ENCODE results near the gene PFKFB4. TPM values are rescaled to one million over a fixed set of nuclear protein-coding genes. Genes with fewer than 3 reads are reported as not detected.

Gene PFKFB4
- total and polyA plus RNA-seq, 2 experiments from 2014 or later = 9.5 to 14.1 TPM

DNA sequence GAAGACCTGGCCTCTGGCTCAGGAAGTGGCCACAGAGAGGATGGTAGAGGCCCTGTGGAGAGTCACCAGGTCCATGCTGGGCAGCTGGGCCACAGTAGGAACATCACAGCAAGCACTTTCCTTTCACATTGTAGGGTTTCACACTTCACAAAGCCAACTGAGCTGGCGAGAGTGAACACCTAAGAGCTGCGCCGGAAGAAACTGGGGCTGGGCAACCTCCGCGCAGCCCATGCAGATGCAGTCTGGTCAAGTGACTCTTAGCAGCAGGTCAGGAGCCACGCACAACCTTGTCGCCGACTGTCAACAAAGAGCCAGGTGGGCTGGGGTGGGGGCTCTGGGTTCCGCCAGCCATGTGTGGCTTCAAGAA, 37.3 kb downstream of the PFKFB4 start:
- H4K20me1 ChIP-seq (ENCODE audit: insufficient read depth, poor library complexity, severe bottlenecking) = no peaks in the 10 kb centered on the region
- H3K4me3 ChIP-seq = no peak overlapping the region
- no peak for TF ChIP-seq EZH2phosphoT487 (IDR thresholded peaks at IDR 0.05; ENCODE audit: low read depth, severe bottlenecking, unreplicated experiment)
- TF ChIP-seq EZH2 (IDR thresholded peaks at IDR 0.05; ENCODE audit: borderline replicate concordance) = no peak
- TF ChIP-seq, protein P1, sequence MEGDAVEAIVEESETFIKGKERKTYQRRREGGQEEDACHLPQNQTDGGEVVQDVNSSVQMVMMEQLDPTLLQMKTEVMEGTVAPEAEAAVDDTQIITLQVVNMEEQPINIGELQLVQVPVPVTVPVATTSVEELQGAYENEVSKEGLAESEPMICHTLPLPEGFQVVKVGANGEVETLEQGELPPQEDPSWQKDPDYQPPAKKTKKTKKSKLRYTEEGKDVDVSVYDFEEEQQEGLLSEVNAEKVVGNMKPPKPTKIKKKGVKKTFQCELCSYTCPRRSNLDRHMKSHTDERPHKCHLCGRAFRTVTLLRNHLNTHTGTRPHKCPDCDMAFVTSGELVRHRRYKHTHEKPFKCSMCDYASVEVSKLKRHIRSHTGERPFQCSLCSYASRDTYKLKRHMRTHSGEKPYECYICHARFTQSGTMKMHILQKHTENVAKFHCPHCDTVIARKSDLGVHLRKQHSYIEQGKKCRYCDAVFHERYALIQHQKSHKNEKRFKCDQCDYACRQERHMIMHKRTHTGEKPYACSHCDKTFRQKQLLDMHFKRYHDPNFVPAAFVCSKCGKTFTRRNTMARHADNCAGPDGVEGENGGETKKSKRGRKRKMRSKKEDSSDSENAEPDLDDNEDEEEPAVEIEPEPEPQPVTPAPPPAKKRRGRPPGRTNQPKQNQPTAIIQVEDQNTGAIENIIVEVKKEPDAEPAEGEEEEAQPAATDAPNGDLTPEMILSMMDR (IDR thresholded peaks at IDR 0.05; ENCODE audit: poor library complexity) = no peak
- no peaks in the 10 kb centered on the region for H3K27me3 ChIP-seq
- no peaks in the 10 kb centered on the region for H3K9me2 ChIP-seq (replicated peaks; ENCODE audit: insufficient read depth)
- no peaks in the 10 kb centered on the region for H3K9me3 ChIP-seq (ENCODE audit: low read depth)
- H3K27ac ChIP-seq = no peak overlapping the region
- no peaks in the 10 kb centered on the region for H3K79me2 ChIP-seq
- H3K36me3 ChIP-seq (replicated peaks; ENCODE audit: insufficient read depth, low read depth) = no peaks in the 10 kb centered on the region
- no peak overlapping the region for H3K4me2 ChIP-seq
- no peak for DNase-seq (ENCODE audit: low spot score)
- 96% methylated on average over 9 of the region's 9 CpGs for WGBS (ENCODE audit: low lambda C conversion rate, missing lambda C conversion rate)
- no peaks in the 10 kb centered on the region for H3K4me1 ChIP-seq (ENCODE audit: insufficient read depth)
- no peak overlapping the region for H2AFZ ChIP-seq

DNA sequence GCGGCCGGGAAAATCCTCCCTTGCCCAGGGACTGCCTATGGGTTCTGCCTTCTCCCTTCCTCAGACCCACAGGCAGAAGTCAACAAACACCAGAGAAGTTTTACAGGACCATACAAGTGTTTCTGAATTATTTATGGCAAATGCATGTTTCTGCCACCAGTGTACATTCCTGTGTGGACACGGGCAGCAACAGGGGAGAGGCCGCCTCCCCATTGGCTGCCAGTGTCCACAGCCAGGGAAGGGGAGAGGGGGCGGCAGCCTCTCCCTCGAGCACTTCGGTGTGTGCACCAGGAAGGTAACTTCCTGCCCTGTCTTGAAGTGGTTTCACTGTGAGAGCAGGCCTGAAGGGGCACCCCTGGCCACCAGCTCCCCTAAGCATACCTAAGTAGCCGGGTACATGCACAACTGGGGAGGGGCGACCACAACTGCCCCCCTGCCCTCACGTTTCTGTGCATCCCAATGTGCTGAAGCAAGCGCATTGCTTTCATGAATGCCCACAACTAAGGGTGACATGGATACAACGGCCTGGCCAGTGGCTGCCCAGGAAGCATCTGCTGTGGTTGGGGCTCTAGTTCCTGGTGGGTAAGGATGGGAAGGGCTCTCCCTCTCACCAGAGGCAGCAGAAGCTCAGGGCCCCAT, 37.8 kb downstream of the PFKFB4 start:
- no peaks in the 10 kb centered on the region for H4K20me1 ChIP-seq (ENCODE audit: insufficient read depth, poor library complexity, severe bottlenecking)
- no peak for DNase-seq (ENCODE audit: low spot score)
- WGBS (ENCODE audit: low lambda C conversion rate, missing lambda C conversion rate) = 81% methylated on average over 12 of the region's 12 CpGs
- H3K27ac ChIP-seq = no peak overlapping the region
- H3K4me3 ChIP-seq = no peak overlapping the region
- no peaks in the 10 kb centered on the region for H3K9me3 ChIP-seq (ENCODE audit: low read depth)
- TF ChIP-seq EZH2 (IDR thresholded peaks at IDR 0.05; ENCODE audit: borderline replicate concordance) (no peak), EZH2phosphoT487 (IDR thresholded peaks at IDR 0.05; ENCODE audit: low read depth, severe bottlenecking, unreplicated experiment) (no peak)
- TF ChIP-seq, protein P1 (IDR thresholded peaks at IDR 0.05; ENCODE audit: poor library complexity) = no peak
- no peaks in the 10 kb centered on the region for H3K4me1 ChIP-seq (ENCODE audit: insufficient read depth)
- H3K36me3 ChIP-seq (replicated peaks; ENCODE audit: insufficient read depth, low read depth) = no peaks in the 10 kb centered on the region
- H2AFZ ChIP-seq = no peak overlapping the region
- H3K4me2 ChIP-seq = no peak overlapping the region
- no peaks in the 10 kb centered on the region for H3K27me3 ChIP-seq
- no peaks in the 10 kb centered on the region for H3K9me2 ChIP-seq (replicated peaks; ENCODE audit: insufficient read depth)
- no peaks in the 10 kb centered on the region for H3K79me2 ChIP-seq

DNA sequence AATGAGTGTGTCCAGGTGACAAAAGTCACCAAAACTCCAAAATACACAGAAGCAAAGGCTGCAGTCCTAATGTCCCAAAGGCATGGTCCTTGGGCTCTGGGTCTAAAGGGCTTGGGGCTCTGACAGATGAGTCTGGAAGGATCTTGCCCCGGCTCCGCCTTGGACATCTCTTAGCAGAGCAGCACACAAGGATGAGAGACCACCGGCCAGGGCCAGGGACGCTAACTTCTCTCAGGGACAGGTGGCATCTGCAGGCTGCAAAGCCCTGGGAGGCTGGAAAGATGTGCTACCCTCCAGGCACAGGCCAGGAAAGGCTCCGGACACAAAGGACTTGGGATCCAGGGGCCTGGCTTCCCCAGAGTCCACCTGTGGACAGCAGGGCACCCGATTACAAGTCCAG, 38.5 kb downstream of the PFKFB4 start:
- Histone ChIP-seq H3K4me3 (no peak overlapping the region), H3K9me2 (replicated peaks; ENCODE audit: insufficient read depth) (no peaks in the 10 kb centered on the region), H2AFZ (no peak overlapping the region), H3K4me1 (ENCODE audit: insufficient read depth) (no peaks in the 10 kb centered on the region), H3K27me3 (no peaks in the 10 kb centered on the region), H3K36me3 (replicated peaks; ENCODE audit: insufficient read depth, low read depth) (no peaks in the 10 kb centered on the region), H3K4me2 (no peak overlapping the region), H3K27ac (no peak overlapping the region), H3K9me3 (ENCODE audit: low read depth) (no peaks in the 10 kb centered on the region), H4K20me1 (ENCODE audit: insufficient read depth, poor library complexity, severe bottlenecking) (no peaks in the 10 kb centered on the region), H3K79me2 (no peaks in the 10 kb centered on the region)
- TF ChIP-seq EZH2 (IDR thresholded peaks at IDR 0.05; ENCODE audit: borderline replicate concordance) (no peak), EZH2phosphoT487 (IDR thresholded peaks at IDR 0.05; ENCODE audit: low read depth, severe bottlenecking, unreplicated experiment) (no peak)
- TF ChIP-seq, protein P1 (IDR thresholded peaks at IDR 0.05; ENCODE audit: poor library complexity) = no peak
- 89% methylated on average over 6 of the region's 6 CpGs for WGBS (ENCODE audit: low lambda C conversion rate, missing lambda C conversion rate)
- no peak for DNase-seq (ENCODE audit: low spot score)

All from hepatocyte (in vitro differentiated cells).